Fibroblast of the aortic adventitia (primary cell): ENCODE measurements around the gene MBTPS1. TPM values are rescaled to one million over a fixed set of nuclear protein-coding genes. Genes with fewer than 3 reads are reported as not detected.

ENCODE experiments used
- DNase-seq: peaks from one replicate; pipeline ENCODE4 v3.0.0-alpha.2; 2010; ENCODE audit warnings: low read depth
- H3K4me3 ChIP-seq: 2 replicates; pipeline ENCODE4 v1.5.1; 2011; ENCODE audit warnings: low read depth, mild to moderate bottlenecking, control low read depth, low read length, moderate library complexity
- CTCF ChIP-seq: IDR thresholded peaks from 2 replicates; pipeline ENCODE4 v1.5.1; 2011; ENCODE audit warnings: mild to moderate bottlenecking, low read length, control low read depth, inconsistent platforms; ENCODE audit not compliant: insufficient read depth
- total RNA-seq: library from RNA; depleted of rRNA; stranded (reverse); fragments of >200 nt; gene quantifications from 2 replicates; pipeline ENCODE4 v1.2.3, GENCODE V29; 2012; ENCODE audit warnings: low replicate concordance

The MBTPS1 gene
- total RNA-seq, 1 donor: 89.0 TPM

GRCh38 chr16:84058211-84058610, 58.5 kb downstream of the MBTPS1 start:
- DNase-seq: no peak
- no peak for TF ChIP-seq CTCF
- H3K4me3 ChIP-seq: no peak overlapping the region

- no peak overlapping the region for H3K4me3 ChIP-seq
- TF ChIP-seq CTCF: no peak
- no peak for DNase-seq
Measured at GRCh38 chr16:84056933-84057332, 59.8 kb downstream of the MBTPS1 start.

GRCh38 chr16:84055801-84056634, 60.7 kb downstream of the MBTPS1 start:
- no peak overlapping the region for H3K4me3 ChIP-seq
- no peak for TF ChIP-seq CTCF
- no peak for DNase-seq

GRCh38 chr16:84055366-84055765, 61.4 kb downstream of the MBTPS1 start:
- TF ChIP-seq CTCF: no peak
- no peak overlapping the region for H3K4me3 ChIP-seq
- no peak for DNase-seq

GRCh38 chr16:84054916-84055315, 61.8 kb downstream of the MBTPS1 start:
- no peak for DNase-seq
- no peak for TF ChIP-seq CTCF
- no peak overlapping the region for H3K4me3 ChIP-seq

GRCh38 chr16:84054271-84054670, 62.5 kb downstream of the MBTPS1 start:
- no peak overlapping the region for H3K4me3 ChIP-seq
- TF ChIP-seq CTCF: no peak
- no peak for DNase-seq

- no peak overlapping the region for H3K4me3 ChIP-seq
- no peak for TF ChIP-seq CTCF
- DNase-seq: no peak
Measured at GRCh38 chr16:84053237-84053636, 63.5 kb downstream of the MBTPS1 start.
